Measurements from ENCODE around the gene HDAC2. TPM values are rescaled to one million over a fixed set of nuclear protein-coding genes. Genes with fewer than 3 reads are reported as not detected.

The HDAC2 gene
- 41.8 and 168 TPM in 2 replicates for total RNA-seq

GRCh38 chr6:113970805-113971676 lies at the start of gene HDAC2:
Gene HDAC2 (minus strand): TSS chr6:113971148. CDS start chr6:113970908, 240 bp downstream.

Other genes with a start within 250 kb of the HDAC2 start
- 91.6 and 192 TPM in 2 replicates for gene MARCKS, start 113.8 kb downstream of the HDAC2 start, total RNA-seq